ENCODE results near the gene MECP2. TPM values are rescaled to one million over a fixed set of nuclear protein-coding genes. Genes with fewer than 3 reads are reported as not detected.

MECP2 gene
- total and polyA plus RNA-seq, 2 donors (not counting 1 experiment from before 2014, with no cell fraction given), result 20.0 to 122 TPM

DNA sequence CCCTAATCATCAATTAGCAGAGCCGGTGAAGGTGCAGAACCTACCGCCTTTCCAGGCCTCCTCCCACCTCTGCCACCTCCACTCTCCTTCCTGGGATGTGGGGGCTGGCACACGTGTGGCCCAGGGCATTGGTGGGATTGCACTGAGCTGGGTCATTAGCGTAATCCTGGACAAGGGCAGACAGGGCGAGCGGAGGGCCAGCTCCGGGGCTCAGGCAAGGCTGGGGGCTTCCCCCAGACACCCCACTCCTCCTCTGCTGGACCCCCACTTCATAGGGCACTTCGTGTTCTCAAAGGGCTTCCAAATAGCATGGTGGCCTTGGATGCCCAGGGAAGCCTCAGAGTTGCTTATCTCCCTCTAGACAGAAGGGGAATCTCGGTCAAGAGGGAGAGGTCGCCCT lies 43.2 kb upstream of the MECP2 start:
- no peak overlapping the region for H3K4me2 ChIP-seq (replicated peaks; ENCODE audit: low read depth, low read length, poor library complexity, severe bottlenecking)
- WGBS (ENCODE audit: insufficient coverage), result 80% methylated on average over 1 of the region's 10 CpGs
- no peak overlapping the region for H3K4me3 ChIP-seq (ENCODE audit: control extremely low read depth in 1 of 5, extremely low read depth in 1 of 5, insufficient read depth in 1 of 5, low read depth in 2 of 5, low read length in 4 of 5)
- TF ChIP-seq, protein P1, sequence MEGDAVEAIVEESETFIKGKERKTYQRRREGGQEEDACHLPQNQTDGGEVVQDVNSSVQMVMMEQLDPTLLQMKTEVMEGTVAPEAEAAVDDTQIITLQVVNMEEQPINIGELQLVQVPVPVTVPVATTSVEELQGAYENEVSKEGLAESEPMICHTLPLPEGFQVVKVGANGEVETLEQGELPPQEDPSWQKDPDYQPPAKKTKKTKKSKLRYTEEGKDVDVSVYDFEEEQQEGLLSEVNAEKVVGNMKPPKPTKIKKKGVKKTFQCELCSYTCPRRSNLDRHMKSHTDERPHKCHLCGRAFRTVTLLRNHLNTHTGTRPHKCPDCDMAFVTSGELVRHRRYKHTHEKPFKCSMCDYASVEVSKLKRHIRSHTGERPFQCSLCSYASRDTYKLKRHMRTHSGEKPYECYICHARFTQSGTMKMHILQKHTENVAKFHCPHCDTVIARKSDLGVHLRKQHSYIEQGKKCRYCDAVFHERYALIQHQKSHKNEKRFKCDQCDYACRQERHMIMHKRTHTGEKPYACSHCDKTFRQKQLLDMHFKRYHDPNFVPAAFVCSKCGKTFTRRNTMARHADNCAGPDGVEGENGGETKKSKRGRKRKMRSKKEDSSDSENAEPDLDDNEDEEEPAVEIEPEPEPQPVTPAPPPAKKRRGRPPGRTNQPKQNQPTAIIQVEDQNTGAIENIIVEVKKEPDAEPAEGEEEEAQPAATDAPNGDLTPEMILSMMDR (IDR thresholded peaks at IDR 0.05), result no peak
- TF ChIP-seq EZH2 (IDR thresholded peaks at IDR 0.05; ENCODE audit: borderline replicate concordance, insufficient read depth, low read depth, low read length, poor library complexity, severe bottlenecking), result no peak
- peaks cover 9% of the 10 kb centered on the region for H3K4me1 Mint-ChIP-seq
- ATAC-seq (ENCODE audit: low read depth), result no peak
- no peak overlapping the region for H3K27ac Mint-ChIP-seq
- POLR2A ChIA-PET, result no interaction called here
- no peaks in the 10 kb centered on the region for H3K36me3 ChIP-seq (replicated peaks in 1 of 2; ENCODE audit: control extremely low read depth in 1 of 2, control insufficient read depth in 1 of 2, extremely low read depth in 1 of 2, insufficient read depth in 2 of 2, low read length in 1 of 2)
- H2AFZ ChIP-seq (ENCODE audit: insufficient read depth, low read depth, low read length, poor library complexity, severe bottlenecking), result no peak overlapping the region
- no peaks in the 10 kb centered on the region for H4K20me1 ChIP-seq (ENCODE audit: control insufficient read depth, insufficient read depth, low read length, poor library complexity, severe bottlenecking)
- H3K27ac ChIP-seq (ENCODE audit: low read length in 2 of 2), result no peak overlapping the region
- H3K27me3 Mint-ChIP-seq, result no peaks in the 10 kb centered on the region
- no peaks in the 10 kb centered on the region for H3K79me2 ChIP-seq (ENCODE audit: control insufficient read depth, insufficient read depth, low read length)
- no peaks in the 10 kb centered on the region for H3K9me3 ChIP-seq (ENCODE audit: control extremely low read depth in 1 of 3, control insufficient read depth in 2 of 3, insufficient read depth in 1 of 3, low read length in 2 of 3)
- H3K9ac ChIP-seq (ENCODE audit: low read length), result no peak overlapping the region
- H3K9me3 Mint-ChIP-seq (ENCODE audit: insufficient read depth), result no peaks in the 10 kb centered on the region
- intact Hi-C loops (cut with micrococcal nuclease), result no loop called here
- H3K27me3 ChIP-seq (replicated peaks in 1 of 4; ENCODE audit: control extremely low read depth in 1 of 4, control insufficient read depth in 3 of 4, insufficient read depth in 4 of 4, low read length in 3 of 4), result no peaks in the 10 kb centered on the region
- CTCF ChIA-PET, result no interaction called here
- no peak overlapping the region for H3K4me3 Mint-ChIP-seq
- H3K4me1 ChIP-seq (ENCODE audit: control insufficient read depth in 2 of 2, insufficient read depth in 2 of 2, low read length in 2 of 2), result peaks cover 7 to 15% of the 10 kb centered on the region in 2 donors
- no peak for DNase-seq

DNA sequence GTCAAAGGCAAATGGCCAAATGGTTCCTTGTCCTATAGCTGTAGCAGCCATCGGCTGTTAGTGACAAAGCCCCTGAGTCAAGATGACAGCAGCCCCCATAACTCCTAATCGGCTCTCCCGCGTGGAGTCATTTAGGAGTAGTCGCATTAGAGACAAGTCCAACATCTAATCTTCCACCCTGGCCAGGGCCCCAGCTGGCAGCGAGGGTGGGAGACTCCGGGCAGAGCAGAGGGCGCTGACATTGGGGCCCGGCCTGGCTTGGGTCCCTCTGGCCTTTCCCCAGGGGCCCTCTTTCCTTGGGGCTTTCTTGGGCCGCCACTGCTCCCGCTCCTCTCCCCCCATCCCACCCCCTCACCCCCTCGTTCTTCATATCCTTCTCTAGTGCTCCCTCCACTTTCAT lies 42.7 kb upstream of the MECP2 start:
- DNase-seq (no peak), ATAC-seq (ENCODE audit: low read depth) (no peak)
- POLR2A ChIA-PET, result no interaction called here
- WGBS (ENCODE audit: insufficient coverage), result 84% methylated on average over 4 of the region's 12 CpGs
- Histone ChIP-seq H3K4me1 (ENCODE audit: control insufficient read depth in 2 of 2, insufficient read depth in 2 of 2, low read length in 2 of 2) (peaks cover 10 to 21% of the 10 kb centered on the region in 2 donors), H3K27me3 (replicated peaks in 1 of 4; ENCODE audit: control extremely low read depth in 1 of 4, control insufficient read depth in 3 of 4, insufficient read depth in 4 of 4, low read length in 3 of 4) (no peaks in the 10 kb centered on the region), H3K36me3 (replicated peaks in 1 of 2; ENCODE audit: control extremely low read depth in 1 of 2, control insufficient read depth in 1 of 2, extremely low read depth in 1 of 2, insufficient read depth in 2 of 2, low read length in 1 of 2) (no peaks in the 10 kb centered on the region), H3K79me2 (ENCODE audit: control insufficient read depth, insufficient read depth, low read length) (no peaks in the 10 kb centered on the region), H4K20me1 (ENCODE audit: control insufficient read depth, insufficient read depth, low read length, poor library complexity, severe bottlenecking) (no peaks in the 10 kb centered on the region), H3K4me3 (ENCODE audit: control extremely low read depth in 1 of 5, extremely low read depth in 1 of 5, insufficient read depth in 1 of 5, low read depth in 2 of 5, low read length in 4 of 5) (no peak overlapping the region), H2AFZ (ENCODE audit: insufficient read depth, low read depth, low read length, poor library complexity, severe bottlenecking) (no peak overlapping the region), H3K4me2 (replicated peaks; ENCODE audit: low read depth, low read length, poor library complexity, severe bottlenecking) (no peak overlapping the region), H3K9ac (ENCODE audit: low read length) (no peak overlapping the region), H3K27ac (ENCODE audit: low read length in 2 of 2) (no peak overlapping the region), H3K9me3 (ENCODE audit: control extremely low read depth in 1 of 3, control insufficient read depth in 2 of 3, insufficient read depth in 1 of 3, low read length in 2 of 3) (no peaks in the 10 kb centered on the region)
- H3K4me3 Mint-ChIP-seq, result no peak overlapping the region
- H3K9me3 Mint-ChIP-seq (ENCODE audit: insufficient read depth), result no peaks in the 10 kb centered on the region
- no peak overlapping the region for H3K27ac Mint-ChIP-seq
- H3K27me3 Mint-ChIP-seq, result no peaks in the 10 kb centered on the region
- no peak for TF ChIP-seq EZH2 (IDR thresholded peaks at IDR 0.05; ENCODE audit: borderline replicate concordance, insufficient read depth, low read depth, low read length, poor library complexity, severe bottlenecking)
- H3K4me1 Mint-ChIP-seq, result peaks cover 13% of the 10 kb centered on the region
- intact Hi-C loops (cut with micrococcal nuclease), result no loop called here
- CTCF ChIA-PET, result no interaction called here

All from B cell (primary cell).